Activated naive CD8-positive, alpha-beta T cell (primary cell): Measurements from ENCODE around the gene FAM177A1.
A peak's percentile ranks its signal among the peaks of the same experiment; 100 is the strongest.
"Not testable (repeated sequence)": the region's sequence is repeated elsewhere in the genome, so short reads cannot be mapped to it uniquely, and the experiment has no call there.

Source experiments
- H3K27ac Mint-ChIP-seq: one replicate; pipeline ENCODE4 v1.8.0; 2021; ENCODE audit warnings: mixed read lengths
- H3K27me3 Mint-ChIP-seq: one replicate; pipeline ENCODE4 v1.8.0; 2021; ENCODE audit warnings: mixed read lengths
- H3K36me3 Mint-ChIP-seq: one replicate; pipeline ENCODE4 v1.8.0; 2021; ENCODE audit warnings: mixed read lengths
- H3K4me1 Mint-ChIP-seq: one replicate; pipeline ENCODE4 v1.8.0; 2021; ENCODE audit warnings: low read depth, mixed read lengths
- H3K4me3 Mint-ChIP-seq: one replicate; pipeline ENCODE4 v1.8.0; 2021; ENCODE audit warnings: mild to moderate bottlenecking, mixed read lengths
- H3K9me3 Mint-ChIP-seq: one replicate; pipeline ENCODE4 v1.8.0; 2021; ENCODE audit warnings: low read depth, mixed read lengths

FAM177A1 gene

GRCh38 chr14:35045798-35046047 is 349 bp upstream of the FAM177A1 start:
- H3K4me1 Mint-ChIP-seq = peaks cover 27% of the 10 kb centered on the region
- H3K36me3 Mint-ChIP-seq = no peaks in the 10 kb centered on the region
- H3K27me3 Mint-ChIP-seq = no peaks in the 10 kb centered on the region
- peak overlapping the region; percentile 99 for H3K4me3 Mint-ChIP-seq
- H3K27ac Mint-ChIP-seq = peak overlapping the region; percentile 98
- no peaks in the 10 kb centered on the region for H3K9me3 Mint-ChIP-seq

DNA sequence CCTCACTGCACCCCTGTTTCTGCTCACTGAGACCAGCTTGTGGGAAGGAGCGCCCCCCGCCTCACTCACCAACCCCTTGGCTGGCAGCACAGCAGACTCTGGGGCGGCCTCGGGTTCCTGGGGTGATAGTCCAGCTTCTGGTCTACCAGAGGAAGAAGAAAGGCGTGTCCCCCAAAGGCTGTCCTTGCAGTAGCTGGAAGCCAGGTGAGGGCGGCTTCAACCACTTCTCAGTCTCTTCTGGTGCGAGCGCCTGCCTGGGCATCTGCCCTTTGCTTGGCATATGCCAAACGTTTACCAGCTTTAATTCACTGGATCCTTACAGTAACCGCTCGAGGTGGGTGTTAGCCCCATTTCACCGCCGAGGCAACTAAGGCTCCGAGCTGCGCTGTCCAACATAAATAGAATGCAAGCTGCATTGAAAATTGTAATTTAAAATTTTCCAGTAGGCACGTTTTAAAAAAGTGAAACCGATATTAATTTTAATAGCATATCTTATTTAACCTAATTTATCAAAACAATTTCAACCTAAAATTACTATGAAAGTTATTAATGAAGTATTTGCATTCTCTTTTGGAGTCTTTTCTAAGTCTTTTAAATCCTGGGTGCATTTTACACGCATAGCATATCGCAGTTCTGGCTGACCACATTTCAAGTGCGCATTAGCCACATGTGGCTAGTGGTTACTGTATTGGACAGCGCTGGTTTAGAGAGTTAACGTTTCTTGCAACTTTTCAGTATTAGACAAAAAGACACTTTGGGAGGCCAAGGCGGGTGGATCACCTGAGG is 872 bp downstream of the FAM177A1 start:
- Mint-ChIP-seq H3K27ac (peak overlapping the region; percentile 91), H3K4me1 (peaks cover 27% of the 10 kb centered on the region), H3K36me3 (no peaks in the 10 kb centered on the region), H3K27me3 (no peaks in the 10 kb centered on the region), H3K4me3 (peak overlapping the region; percentile 99), H3K9me3 (no peaks in the 10 kb centered on the region)

- peak overlapping the region; percentile 43 for H3K27ac Mint-ChIP-seq
- no peaks in the 10 kb centered on the region for H3K9me3 Mint-ChIP-seq
- no peaks in the 10 kb centered on the region for H3K36me3 Mint-ChIP-seq
- H3K4me3 Mint-ChIP-seq = peak overlapping the region; percentile 99
- H3K27me3 Mint-ChIP-seq = no peaks in the 10 kb centered on the region
- H3K4me1 Mint-ChIP-seq = peaks cover 27% of the 10 kb centered on the region
These were observed 2.0 kb downstream of the FAM177A1 start for GRCh38 chr14:35047976-35048513.

DNA sequence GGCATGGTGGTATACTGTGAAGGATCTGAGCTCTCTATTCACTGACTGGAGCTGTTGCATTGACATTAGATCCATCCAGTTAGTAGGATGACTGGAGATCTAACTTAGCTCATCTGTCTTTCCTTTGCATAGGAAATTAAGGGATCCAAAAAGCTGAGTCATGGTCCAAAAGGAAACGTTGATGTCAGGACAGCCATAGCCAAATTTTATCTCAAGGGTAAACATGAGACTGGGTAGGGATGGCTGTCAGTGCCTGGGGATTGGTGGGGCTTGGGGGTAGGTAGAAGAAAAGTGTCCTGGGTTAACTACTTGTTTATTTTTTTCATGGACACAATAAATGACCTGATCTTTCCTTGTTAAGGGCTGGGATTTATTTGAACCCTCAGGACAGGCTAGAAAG is 4.6 kb downstream of the FAM177A1 start:
- no peak overlapping the region for H3K27ac Mint-ChIP-seq

DNA sequence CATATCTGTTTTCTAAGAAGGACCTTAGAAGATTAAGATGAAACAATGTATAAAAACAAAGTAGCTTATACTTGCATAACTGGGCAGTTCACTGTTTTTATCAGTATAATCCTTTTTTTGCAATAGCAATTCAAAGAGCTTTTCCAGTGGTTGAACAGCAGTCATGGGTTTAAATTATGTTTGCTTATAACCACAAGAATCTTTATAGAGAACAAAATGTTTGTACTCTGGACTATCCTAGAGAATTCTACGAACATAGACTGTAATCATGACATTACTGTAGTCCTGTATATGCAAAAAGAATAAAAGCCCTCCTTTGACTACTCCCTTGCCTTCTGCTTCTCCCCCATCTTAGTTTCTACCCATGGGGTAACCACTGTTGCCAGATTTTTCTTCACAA is 5.7 kb downstream of the FAM177A1 start:
- Mint-ChIP-seq H3K27ac (no peak overlapping the region), H3K9me3 (no peaks in the 10 kb centered on the region), H3K27me3 (no peaks in the 10 kb centered on the region), H3K4me1 (peaks cover 16% of the 10 kb centered on the region), H3K36me3 (no peaks in the 10 kb centered on the region), H3K4me3 (no peak overlapping the region)

More for the DNA sequence above, 4.6 kb downstream of the FAM177A1 start:
- Mint-ChIP-seq H3K36me3 (no peaks in the 10 kb centered on the region), H3K27me3 (no peaks in the 10 kb centered on the region), H3K4me3 (no peak overlapping the region), H3K9me3 (no peaks in the 10 kb centered on the region), H3K4me1 (peaks cover 19% of the 10 kb centered on the region)

DNA sequence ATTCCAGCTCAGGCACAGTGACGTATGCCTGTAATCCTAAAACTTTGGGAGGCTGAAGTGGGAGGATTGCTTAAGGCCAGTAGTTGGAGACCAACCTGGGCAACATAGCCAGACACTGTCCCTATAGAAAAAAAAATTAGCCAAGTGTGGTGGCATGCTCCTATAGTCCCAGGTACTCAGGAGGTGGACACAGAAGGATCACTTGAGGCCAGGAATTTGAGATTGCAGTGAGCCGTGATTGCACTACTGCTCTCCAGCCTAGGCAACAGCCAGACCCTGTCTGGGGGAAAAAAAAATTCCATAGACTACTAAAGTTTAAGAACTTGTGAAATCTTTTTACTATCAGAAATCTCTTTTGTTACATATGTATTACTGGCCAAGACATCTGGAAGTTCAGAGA is 6.6 kb downstream of the FAM177A1 start:
- Mint-ChIP-seq H3K4me3 (no peak overlapping the region), H3K27ac (no peak overlapping the region), H3K4me1 (peaks cover 13% of the 10 kb centered on the region), H3K9me3 (no peaks in the 10 kb centered on the region), H3K27me3 (no peaks in the 10 kb centered on the region), H3K36me3 (no peaks in the 10 kb centered on the region)

DNA sequence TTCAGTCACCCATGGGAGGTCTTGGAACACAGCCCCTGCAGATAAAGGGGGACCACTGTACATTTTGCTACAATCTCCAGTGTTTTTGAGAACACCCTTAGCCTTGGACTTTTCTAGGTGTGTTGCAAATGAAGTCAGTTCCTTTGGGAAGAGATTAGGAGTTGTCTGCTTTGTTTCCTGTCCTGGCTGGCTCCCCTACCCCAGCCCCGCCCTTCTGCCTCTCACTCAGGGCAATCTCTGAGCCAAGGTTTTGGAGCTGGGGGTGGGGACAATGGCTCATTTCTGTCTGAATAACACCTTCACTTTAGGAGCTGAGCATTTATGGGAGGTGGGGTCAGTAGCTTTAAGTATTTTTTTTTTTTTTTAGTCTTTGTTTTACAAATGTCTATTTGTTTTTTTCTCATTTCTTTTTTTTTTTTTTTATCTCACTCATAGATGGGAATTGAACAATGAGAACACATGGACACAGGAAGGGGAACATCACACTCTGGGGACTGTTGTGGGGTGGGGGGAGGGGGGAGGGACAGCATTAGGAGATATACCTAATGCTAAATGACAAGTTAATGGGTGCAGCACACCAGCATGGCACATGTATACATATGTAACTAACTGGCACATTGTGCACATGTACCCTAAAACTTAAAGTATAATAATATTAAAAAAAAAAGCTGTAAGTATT is 15.2 kb downstream of the FAM177A1 start:
- H3K4me3 Mint-ChIP-seq, H3K27me3 Mint-ChIP-seq, H3K27ac Mint-ChIP-seq, H3K9me3 Mint-ChIP-seq, H3K4me1 Mint-ChIP-seq, H3K36me3 Mint-ChIP-seq: not testable (repeated sequence)

DNA sequence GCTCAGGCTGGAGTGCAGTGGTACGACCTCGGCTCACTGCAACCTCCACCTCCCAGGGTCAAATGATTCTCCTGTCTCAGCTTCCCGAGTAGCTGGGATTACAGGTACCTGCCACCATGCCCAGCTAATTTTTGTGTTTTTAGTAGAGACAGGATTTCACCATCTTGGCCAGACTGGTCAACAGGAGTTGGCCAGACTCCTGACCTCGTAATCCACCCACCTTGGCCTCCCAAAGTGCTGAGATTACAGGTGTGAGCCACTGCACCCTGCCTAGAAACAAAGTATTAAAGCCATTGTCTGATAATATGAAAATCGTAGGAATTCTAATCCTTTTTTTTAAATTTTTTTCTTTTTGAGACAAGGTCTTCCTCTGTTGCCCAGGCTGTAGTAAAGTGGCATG is 19.7 kb downstream of the FAM177A1 start:
- not testable (repeated sequence) for H3K4me1 Mint-ChIP-seq, H3K9me3 Mint-ChIP-seq, H3K27ac Mint-ChIP-seq, H3K4me3 Mint-ChIP-seq, H3K27me3 Mint-ChIP-seq
- H3K36me3 Mint-ChIP-seq = peaks cover 11% of the 10 kb centered on the region

GRCh38 chr14:35068238-35069012 is 22.4 kb downstream of the FAM177A1 start:
- no peaks in the 10 kb centered on the region for H3K27me3 Mint-ChIP-seq
- H3K27ac Mint-ChIP-seq = no peak overlapping the region
- H3K9me3 Mint-ChIP-seq = no peaks in the 10 kb centered on the region
- H3K36me3 Mint-ChIP-seq = peaks cover 17% of the 10 kb centered on the region
- H3K4me1 Mint-ChIP-seq = no peaks in the 10 kb centered on the region
- H3K4me3 Mint-ChIP-seq = no peak overlapping the region

DNA sequence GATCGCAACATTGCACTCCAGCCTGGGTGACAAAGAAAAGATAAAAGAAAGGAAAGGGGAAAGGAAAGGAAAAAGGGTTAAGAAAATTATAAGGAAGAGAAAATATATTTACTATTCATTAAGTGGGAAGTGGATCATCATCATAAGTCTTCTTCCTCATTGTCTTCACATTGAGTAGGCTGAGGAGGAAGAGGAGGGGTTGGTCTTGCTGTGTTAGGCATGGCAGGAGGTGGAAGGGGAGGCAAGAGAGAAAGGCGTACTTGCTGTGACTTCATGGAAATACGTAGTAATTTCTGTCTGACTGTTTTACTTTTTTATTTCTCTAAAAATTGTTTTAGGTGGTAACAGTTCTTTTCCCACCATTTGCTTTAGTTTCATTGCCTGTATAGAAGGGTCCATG is 26.2 kb downstream of the FAM177A1 start:
- Mint-ChIP-seq H3K27me3 (no peaks in the 10 kb centered on the region), H3K4me3 (no peak overlapping the region), H3K9me3 (no peaks in the 10 kb centered on the region), H3K36me3 (peaks cover 22% of the 10 kb centered on the region), H3K27ac (no peak overlapping the region), H3K4me1 (no peaks in the 10 kb centered on the region)

DNA sequence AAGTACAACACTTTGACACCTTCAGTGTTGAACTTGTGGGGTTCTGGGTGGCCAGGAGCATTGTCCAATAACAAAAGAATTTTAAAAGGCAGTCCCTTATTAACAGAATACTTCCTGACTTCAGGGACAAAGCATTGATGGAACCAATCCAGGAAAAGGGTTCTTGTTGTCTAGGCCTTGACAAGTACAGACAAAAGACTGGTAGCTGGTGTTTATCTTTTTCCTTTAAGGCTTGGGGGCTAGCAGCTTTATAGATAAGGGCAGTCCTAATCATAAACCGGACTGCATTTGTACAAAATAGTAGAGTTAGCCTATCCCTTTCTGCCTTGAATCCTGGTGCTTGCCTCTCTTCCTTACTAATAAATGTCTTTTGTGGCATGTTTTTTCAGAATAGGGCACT is 27.4 kb downstream of the FAM177A1 start:
- peaks cover 17% of the 10 kb centered on the region for H3K36me3 Mint-ChIP-seq
- no peak overlapping the region for H3K4me3 Mint-ChIP-seq
- H3K27ac Mint-ChIP-seq = no peak overlapping the region
- no peaks in the 10 kb centered on the region for H3K4me1 Mint-ChIP-seq
- H3K9me3 Mint-ChIP-seq = no peaks in the 10 kb centered on the region
- no peaks in the 10 kb centered on the region for H3K27me3 Mint-ChIP-seq

DNA sequence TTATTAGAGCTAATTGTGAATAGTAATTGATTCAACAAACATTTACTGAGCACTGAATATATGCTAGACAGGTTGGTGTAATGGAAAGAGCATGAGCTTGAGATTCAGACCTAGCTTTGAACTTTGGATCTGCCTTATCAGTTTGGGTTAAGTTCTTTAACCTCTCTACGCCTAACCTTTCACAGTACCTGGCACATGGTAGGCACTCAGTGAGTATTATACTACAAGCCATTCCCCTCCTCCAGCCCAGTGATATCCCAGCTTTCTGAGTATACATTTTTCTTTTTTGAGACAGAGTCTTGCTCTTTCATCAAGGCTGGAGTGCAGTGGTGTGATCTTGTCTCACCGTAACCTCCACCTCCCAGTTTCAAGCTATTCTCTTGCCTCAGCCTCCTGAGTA is 32.0 kb downstream of the FAM177A1 start:
- no peak overlapping the region for H3K4me3 Mint-ChIP-seq
- H3K27ac Mint-ChIP-seq = no peak overlapping the region
- H3K9me3 Mint-ChIP-seq = no peaks in the 10 kb centered on the region
- H3K4me1 Mint-ChIP-seq = no peaks in the 10 kb centered on the region
- no peaks in the 10 kb centered on the region for H3K27me3 Mint-ChIP-seq
- H3K36me3 Mint-ChIP-seq = peaks cover 8% of the 10 kb centered on the region

DNA sequence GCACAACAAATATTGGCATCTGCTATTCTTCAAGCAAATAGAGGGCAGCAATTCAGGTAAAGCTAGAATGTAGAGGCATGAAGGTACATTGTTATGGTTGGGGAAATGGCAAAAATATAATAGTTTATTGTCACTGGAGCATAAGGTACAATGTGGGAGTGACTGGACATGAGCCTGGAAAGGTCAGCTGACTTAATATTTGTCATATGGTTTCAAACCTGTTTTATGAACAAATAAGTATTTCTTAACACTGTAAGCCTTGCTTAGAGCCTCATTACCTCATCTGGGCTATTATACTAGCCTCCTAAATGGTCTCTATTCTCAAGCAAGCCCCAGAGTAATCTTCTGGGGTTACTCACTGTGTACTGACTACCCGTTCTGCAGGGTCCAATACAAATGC is 33.7 kb downstream of the FAM177A1 start:
- H3K9me3 Mint-ChIP-seq = no peaks in the 10 kb centered on the region
- H3K27me3 Mint-ChIP-seq = no peaks in the 10 kb centered on the region
- no peak overlapping the region for H3K4me3 Mint-ChIP-seq
- no peak overlapping the region for H3K27ac Mint-ChIP-seq
- no peaks in the 10 kb centered on the region for H3K4me1 Mint-ChIP-seq
- peaks cover 5% of the 10 kb centered on the region for H3K36me3 Mint-ChIP-seq

DNA sequence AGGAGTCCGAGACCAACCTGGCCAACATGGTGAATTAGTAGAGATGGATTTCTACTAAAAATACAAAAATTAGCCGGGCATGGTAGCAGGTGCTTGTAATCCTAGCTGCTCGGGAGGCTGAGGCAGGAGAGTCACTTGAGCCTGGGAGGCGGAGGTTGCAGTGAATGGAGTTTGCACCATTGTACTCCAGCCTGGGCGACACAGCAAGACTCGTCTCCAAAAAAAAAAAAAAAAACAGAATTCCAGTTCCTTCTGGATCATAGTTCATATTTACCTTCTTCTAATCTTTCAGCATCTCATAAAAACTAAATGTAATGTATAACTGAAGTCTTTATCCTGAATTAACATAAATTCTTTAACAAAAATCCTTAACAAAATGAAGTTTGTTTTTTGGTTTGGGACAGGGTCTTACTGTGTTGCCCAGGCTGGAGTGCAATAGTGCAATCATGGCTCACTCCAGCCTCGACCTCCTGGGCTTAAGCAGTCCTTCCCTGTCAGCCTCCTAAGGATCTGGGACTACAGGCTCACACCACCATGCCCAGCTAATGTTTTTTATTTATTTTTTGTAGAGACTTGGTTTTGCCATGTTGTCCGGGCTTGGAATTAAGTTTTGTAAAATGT is 37.6 kb downstream of the FAM177A1 start:
- no peaks in the 10 kb centered on the region for H3K4me1 Mint-ChIP-seq
- peaks cover 8% of the 10 kb centered on the region for H3K36me3 Mint-ChIP-seq
- H3K27me3 Mint-ChIP-seq = no peaks in the 10 kb centered on the region
- no peaks in the 10 kb centered on the region for H3K9me3 Mint-ChIP-seq
- H3K27ac Mint-ChIP-seq = peak overlapping the region; percentile 22
- H3K4me3 Mint-ChIP-seq = no peak overlapping the region

DNA sequence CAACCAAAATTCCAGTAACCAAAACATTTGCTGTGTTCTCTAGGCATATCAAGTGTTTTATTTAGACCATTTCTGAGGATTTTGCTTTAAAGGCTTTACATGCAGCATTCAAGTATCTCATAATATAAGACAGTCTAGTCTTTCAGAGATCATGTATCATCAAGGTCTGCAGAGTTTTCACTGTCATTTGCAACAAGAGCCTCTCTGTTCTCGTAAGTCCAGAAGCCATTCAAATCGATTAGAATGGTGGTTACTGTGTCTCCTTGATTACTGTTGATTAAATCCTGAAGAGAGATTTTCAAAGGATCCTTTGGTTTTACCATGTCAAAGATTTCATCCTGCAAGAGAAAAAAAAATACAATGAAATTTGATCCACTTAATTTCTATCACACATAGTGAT is 39.4 kb downstream of the FAM177A1 start:
- no peaks in the 10 kb centered on the region for H3K4me1 Mint-ChIP-seq
- H3K36me3 Mint-ChIP-seq = peaks cover 8% of the 10 kb centered on the region
- no peak overlapping the region for H3K4me3 Mint-ChIP-seq
- no peaks in the 10 kb centered on the region for H3K9me3 Mint-ChIP-seq
- peak overlapping the region; percentile 50 for H3K27ac Mint-ChIP-seq
- no peaks in the 10 kb centered on the region for H3K27me3 Mint-ChIP-seq
